Hematopoietic multipotent progenitor cell treated with erythropoietin and hydrocortisone succinate and interleukin-3 and kit ligand, for 8 days (in vitro differentiated cells): ENCODE results near the gene C16orf74.

Source experiments
- DNase-seq: peaks from one replicate; pipeline ENCODE4 v3.0.0-alpha.2; 2015

Gene C16orf74

DNA sequence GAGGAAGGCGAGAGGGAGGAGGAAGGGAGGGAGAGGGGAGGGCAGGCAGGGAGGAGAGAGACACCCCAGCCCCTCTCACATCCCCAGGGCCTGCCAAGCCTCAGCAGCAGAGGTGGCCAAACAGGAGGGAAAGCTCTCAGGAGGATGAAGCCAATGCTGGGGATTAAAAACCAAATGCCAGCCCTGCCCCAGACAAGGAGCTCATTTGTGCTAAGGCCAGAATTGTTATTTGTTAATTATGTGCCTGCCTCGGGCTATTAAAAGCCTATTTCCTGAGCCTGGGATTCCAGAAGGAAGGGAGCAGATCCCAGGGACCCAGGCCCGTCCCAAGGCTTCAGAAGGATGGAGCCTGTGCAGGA is 34.2 kb downstream of the C16orf74 start:
- no peak for DNase-seq

DNA sequence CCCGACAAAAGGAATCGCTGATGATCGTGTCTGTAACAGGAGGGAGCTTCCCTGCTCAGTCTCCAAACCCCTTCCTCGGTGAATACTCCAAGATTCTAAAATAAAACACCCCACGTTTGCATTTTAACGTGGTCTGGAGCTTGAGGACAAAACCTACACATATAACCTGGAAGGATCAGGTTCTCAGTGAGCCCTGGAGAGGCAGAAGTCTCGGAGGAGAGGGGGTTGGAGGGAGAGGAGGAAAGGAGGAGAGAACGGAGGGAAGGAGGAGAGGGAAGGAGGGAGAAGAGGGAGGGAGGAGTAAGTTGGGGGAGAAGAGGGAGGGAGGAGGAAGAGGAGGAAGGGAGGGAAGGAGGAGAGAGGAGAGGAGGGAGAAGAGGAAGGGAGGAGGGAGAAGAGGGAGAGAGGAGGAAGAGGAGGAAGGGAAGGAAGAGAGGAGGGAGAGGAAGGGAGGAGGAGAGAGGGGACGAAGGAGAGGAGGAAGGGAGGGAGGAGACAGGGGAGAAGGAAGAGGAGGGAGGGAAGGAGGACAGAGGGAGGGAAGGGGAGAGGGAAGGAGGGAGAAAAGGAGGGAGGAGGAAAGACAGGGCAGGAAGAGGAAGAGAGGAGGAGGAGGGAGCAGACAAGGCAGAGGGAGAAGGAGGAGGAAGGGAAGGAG is 34.7 kb downstream of the C16orf74 start:
- DNase-seq = no peak

DNA sequence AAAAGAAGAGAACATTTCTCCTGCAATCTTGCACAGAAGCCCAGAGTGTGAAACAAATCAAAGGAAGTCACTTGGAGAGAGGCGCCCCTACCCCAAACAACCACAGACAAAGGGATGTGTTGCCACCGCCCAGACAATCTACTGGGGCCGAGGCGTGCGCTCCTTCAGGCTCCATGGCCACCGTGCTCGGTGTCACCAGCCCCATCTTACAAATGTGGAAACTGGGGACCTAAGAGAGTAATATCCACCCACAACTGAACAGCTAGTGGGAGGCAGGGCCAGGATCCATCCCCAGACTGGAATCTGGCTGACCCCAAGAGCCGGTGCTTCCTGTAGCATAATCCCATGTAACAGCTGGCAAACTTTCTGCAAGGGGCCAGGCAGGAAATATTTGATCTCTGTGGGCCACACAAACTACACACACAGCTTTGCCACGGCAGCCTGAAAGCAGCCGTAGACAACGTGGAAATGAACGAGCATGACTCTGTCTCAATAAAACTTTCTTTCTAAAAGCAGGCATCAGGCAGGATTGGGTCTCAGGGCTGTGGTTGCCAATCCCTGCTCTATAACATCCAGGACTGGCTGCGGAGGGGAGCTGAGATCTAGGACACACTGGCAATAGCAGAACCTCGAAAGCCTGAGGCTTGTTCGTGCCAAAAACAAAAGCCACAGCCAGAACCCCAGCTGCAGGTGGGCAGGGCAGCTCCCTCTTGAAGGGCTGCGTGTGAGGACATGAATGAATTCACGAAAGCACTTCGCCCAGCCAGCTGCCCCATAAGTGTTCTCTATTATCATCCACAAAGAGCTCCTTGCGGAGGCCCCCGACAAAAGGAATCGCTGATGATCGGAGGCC is 35.5 kb downstream of the C16orf74 start:
- no peak for DNase-seq

DNA sequence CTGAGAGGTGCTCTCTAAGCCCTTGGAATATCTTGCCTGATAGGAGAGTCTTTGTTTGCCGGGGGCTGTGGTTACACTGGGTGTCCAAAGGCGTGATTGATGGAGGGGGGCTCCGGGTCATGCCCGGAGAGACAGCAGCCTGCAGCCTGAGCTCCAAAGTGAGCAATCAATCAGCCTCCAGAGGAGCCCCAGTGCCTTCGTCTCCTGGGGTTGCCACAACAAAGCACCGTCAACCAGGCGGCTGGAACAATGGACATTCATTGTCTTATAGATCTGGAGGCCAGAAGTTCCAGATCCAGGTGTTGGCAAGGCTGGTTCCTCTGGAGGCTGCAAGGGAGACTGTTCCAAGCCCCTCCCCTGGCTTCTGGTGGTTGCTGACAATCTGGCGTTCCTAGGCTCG is 38.1 kb downstream of the C16orf74 start:
- DNase-seq = no peak

DNA sequence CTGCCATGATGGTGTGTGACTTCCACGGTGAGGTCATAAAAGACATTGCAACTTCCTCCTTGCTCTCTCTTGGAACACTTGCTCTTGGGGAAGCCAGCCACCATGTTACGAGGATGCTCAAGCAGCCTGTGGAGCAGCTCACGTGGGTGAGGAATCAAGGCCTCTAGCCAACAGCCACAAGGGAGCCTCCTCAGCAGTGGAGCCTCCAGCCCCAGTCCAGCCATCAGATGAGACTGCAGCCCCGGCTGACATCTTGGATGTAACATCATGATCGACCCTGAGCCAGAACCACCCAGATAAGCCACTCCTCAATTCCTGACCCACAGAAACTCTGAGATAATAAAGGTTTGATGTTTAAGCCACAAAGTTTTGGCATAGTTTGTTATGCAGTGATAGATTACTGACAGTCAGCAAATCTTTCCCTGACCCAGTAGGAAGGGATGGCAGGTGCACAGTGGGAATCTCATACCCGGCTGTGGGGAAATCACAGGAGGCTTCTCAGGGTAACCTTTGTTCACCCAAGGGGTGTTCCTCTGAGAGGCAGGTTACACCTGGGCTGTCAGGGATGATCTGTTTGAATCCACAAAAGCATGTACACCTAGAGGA is 38.8 kb downstream of the C16orf74 start:
- no peak for DNase-seq

DNA sequence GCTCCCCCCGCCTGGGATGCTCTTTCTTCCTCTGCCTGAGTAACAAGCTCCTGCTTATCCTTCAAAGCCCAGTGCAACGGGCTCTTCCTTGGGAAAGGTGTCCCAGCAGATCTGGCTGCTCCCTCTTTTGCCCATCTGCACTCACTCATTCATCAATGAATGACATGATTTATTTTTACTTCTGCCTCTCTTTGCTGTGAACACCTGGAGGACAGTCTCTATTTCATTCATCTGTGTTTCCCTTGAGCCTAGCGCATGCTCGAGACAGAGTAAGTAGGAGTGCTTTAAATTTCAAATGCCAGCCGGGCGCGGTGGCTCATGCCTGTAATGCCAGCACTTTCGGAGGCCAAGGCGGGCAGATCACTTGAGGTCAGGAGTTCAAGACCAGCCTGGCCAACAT is 40.2 kb downstream of the C16orf74 start:
- no peak for DNase-seq

DNA sequence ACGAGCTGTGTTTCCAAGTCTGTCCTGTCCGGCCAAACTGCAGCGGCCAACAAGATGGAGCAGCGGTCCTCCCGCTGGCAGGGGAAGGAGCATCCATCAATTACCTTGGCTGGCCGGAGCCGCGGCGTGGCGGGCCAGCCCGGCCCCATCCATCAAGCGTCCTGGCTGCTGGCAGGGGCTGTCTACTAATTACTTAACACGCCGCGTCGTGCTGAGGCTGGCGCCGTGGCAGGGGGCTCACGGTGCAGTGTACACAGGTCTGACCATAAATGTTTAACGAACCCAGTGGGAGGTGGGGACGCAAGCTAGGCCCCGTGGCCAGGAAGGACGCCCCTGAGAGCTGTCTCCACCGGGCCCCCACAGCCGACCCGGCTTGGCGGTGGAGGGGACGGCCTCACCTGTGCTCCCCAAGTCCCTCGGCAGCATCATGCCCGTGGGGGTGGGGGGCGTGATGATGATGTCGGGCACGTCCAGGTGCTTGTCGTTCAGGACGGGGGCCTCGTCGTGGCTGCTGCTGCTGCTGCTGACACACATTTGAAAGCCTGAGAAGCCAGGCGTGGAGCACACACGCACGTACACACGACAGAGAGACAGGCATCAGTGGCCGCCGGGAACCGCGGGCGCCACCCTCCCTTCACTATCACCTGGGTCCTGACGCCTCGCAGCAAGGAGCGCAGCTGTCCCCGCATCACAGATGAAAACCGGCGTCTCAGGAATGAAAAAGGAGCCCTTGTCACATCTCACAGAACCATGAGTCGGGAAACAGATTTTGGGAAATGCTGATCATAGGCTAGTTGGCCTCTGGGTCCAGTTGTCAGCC is 40.9 kb downstream of the C16orf74 start:
- no peak for DNase-seq

DNA sequence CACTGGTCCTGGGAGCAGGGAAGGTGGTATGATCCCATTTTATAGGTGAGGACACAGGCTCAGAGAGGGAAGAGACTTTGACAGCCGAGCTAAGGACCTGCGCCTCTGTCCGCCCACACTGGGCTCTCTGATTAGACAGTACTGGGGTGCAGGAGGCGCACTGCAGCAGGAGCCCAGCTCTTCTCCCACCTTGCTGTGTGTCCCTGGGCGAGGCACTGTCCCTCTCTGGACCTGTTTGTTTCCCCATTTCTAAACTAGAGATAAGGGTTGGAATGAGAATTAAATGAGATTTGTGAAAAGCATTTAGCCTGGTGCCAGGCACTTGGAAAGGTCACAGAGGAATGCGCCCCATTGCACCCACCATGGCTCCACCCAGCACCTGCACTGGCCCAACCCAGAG is 42.6 kb downstream of the C16orf74 start:
- no peak for DNase-seq

DNA sequence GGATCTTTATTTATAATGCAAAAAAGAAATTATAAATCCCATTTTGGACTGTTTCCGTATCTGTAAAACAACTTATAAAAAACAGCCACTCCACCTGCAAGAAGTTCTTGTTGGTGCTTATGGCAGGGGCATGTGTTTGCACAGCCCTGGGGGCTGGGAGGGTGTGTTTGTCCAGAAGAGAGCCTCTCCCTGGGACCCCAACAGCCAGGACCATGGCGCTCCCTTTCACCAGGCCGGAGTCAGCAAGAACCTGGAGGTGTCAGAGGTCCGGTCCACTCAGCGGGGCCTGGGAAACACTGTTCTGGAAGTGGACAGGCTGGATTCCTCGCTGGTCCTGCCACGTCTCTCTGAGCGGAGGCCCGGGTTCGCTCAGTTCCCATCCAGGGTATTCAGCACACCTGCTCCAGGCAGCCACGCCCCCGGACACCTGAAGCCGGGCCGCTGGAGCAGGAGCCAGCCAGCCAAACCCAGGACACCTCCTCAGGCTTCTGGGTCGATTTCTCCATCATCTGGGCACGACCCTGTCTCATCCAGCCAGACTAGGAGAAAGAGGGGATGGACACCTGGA is 43.3 kb downstream of the C16orf74 start:
- no peak for DNase-seq

DNA sequence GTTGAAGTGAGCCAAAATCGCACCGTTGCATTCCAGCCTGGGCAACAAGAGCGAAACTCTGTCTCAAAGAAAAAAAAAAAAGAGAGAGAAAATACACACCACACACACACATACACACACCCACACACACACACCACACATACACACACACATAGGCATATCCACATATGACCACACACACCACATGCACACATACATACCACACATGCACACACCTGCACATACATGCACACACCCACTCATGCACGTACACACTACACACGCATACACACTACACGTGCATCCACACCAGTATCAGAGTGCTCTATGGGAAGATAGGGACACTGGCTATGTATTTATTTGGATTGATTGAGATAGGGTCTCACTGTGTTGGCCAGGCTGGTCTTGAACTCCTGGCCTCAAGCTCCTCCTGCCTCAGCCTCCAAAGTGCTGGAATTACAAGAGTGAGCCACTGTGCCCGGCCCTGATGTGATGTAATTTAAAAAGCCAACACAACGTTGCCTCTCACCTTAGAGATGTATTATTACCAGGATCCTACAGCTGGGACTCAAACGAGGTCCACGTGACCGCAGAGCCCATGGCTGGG is 44.4 kb downstream of the C16orf74 start:
- no peak for DNase-seq

DNA sequence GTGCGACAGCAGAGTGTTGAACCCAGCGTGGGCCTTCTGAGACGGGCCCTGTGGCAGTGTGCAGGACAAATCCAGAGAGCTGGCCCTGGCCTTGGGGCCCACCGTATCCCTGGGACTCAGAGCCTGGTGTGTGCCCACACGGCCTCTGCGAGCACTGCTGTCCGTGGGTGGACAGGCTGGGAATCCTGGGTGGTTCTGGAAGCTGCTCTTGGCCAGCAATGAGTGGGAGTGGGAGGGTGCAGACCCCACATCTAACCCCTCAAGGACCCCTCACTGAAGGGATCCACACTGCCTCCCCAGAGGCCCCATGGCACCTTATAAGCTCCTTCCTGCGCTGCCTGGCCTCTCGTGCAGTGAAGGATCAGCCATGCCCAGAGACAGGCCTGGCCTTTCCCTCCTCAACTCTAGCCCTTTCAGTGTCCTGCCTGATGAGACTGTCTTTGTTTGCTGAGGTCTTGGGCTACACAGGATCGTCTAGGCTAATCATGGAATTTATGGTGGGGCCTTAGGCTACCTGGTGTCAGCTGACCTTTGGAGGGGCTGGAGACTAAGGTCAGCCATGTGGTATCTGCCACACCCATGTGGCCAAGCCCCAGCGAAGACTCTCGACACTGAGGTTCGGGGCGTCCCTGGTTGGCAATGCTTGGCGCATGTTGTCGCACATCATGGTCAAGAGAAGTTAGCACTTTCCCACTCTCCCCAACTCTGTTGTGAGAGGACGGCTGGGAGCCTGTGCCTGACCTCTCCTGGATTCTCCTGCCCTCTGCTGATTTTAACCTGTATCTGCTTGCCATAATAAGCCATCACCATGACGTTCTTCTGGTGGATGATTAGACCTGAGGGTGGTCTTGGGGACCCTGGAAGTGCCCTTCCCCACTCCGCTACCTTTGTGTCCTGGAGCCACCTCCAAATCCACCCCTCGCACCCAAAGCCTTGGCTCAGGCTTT is 45.7 kb downstream of the C16orf74 start:
- DNase-seq = no peak

DNA sequence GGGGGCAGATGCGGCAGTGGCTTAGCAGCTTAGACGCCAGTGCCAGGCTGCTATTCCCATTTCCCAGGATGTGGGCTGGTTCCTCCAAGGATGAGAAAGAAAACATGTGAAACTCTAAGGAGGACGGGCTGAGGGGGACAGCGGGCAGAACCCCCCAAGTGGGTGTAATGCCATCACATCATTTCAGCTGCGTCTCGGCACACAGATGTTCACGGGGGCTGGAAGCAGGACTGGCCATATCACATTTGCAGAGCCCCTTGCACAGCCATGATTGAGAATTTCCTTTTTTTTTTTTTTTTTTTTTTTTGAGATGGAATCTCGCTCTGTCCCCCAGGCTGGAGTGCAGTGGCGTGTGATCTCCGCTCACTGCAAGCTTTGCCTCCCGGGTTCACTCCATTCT is 46.9 kb downstream of the C16orf74 start:
- no peak for DNase-seq

DNA sequence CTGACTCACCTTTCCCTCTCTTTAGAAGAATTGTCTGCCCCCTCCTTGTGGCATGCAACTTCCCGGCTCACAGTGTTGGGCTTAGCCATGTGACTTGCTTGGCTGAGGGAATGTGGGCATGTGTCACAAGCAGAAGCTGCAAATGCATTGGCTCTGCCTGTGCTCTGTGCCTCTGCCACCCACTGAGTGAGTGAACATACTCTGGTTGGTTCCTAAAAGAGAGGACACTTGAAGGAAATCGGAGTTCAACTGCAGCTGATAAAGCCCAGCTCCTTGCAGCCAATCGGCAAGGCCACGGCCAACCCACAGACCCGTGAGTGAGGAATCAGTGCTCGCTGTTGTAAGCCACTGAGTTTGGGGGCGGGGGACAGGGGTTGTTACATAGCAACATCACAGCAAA is 51.3 kb downstream of the C16orf74 start:
- no peak for DNase-seq

DNA sequence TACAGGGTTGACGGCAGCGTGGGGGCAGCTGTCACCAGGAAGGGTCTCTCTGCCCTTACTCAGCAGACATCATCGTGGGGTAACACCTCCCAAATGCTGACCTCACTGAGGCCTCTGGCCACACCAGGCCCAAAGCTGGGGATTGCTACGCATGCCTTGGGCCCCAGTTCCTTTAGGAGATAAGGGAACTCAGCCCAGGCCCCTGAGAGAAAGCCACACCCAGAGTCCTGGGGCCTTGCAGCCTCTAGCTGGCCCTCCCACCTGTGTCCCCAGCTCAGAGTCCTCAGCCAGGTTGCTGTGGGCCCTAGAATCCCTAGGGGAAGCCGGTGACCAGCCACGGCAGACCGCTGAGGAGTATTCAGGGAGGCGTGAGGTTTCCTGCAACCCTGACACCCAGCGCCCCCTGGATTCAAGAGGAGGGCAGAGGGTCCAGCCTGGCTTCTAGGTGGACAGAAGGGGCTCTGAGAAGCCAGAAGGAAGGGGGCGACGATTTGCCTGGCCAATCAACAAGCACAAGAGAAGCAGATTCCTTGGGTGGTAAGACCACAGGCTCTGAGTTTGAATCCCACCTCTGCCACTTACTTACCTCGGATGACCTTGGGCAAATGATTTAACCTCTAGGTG is 51.8 kb downstream of the C16orf74 start:
- no peak for DNase-seq

DNA sequence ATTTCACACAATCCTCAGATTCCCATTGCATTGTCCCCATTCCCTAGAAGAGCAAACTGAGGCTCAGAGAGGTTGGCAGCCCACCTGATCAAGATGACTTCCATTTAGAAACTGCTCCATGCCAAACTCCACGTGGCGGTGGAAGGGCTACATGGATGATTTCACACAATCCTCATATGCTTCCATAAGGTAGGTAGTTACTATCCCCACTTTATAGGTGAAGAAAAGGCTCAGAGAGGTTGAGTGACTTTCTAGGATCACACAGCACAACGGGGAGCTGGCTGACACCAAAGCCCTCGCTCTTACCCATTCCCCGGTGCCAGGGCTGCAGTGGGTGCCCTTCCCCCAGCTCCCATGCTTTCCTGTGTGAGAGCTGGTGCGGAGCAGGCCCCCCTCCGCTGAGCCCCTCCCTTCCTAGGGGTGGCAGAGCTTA is 52.4 kb downstream of the C16orf74 start:
- DNase-seq = no peak

DNA sequence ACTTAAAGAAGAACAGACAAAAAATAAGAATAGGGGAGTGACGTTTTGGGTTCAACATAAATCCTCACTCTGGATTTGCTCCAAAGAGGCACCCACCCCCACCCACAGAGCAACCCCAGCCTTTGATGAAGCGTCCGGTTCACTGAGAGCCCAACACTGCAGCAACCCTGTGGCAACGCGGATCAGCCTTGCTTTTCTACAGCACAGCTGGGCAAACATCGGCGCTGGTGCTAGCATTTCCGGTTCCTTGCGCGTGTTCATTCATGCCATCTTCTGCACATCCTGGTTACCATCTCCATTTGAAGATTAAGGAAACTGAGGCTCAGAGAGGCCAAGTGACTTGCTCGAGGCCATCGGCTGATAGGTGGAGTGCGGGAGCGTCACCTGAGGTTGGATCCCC is 53.5 kb downstream of the C16orf74 start:
- no peak for DNase-seq

DNA sequence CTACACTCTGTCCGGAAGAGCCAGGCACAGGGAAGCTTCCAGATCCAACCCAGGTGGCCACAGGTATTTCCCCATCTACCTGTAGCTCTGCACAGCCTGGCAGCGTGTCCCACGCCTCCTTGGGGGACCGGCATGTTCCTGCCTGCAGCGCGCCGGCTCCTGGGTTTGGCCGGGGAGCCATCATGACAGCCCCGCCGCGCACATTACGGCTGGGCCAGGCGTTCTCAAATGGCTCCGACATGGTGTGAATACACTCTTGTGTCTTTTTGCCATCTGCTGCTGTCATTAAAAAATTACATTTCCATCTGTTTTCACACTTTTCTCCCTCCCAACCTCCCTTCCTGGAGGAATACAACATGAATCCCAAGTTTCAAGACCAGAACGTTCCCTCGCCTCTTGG is 54.1 kb downstream of the C16orf74 start:
- no peak for DNase-seq

DNA sequence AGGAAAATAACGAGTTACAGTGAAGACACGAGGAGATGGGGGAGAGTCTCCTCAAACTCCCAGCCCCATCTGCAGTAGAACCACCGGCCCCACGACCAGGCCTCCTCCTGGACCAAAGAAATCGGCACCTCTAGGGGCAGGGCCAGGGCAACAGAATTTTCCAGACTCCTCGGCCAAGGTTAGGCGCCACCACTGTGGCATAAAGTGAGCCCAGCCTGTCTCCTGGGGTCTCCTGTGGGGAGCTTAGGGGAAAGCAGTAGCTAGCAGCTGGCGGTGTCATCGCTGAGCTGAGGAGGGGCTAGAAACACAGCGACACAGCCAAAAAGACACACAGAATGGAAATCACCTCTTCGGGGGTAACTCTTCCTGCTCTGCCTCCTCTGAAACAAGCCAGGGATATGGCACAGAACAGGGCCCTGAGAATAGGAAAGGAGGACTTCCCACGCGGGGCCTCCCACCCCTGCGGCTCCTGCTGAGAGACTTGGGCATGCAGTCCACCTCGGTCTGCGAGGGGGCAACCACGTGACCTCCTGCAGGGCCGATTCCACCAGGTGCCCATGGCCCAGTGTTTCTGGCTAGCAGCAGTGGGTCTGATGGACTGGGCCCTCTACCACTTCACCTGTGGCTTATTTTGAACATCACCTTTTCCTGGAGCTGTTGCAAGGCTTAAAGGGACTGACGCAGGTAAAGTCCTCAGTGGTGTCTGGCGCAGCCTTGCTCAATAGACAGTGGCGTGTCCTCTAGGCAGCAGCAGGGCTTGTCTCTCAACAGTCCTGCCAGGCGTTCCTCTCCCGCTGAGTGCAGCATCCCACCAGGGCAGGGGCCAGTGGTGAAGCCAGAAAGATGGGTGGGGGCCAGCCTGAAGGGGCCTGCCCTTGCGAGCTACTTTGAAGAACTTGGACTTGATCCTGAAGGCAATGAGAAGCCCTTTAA is 55.4 kb downstream of the C16orf74 start:
- no peak for DNase-seq

DNA sequence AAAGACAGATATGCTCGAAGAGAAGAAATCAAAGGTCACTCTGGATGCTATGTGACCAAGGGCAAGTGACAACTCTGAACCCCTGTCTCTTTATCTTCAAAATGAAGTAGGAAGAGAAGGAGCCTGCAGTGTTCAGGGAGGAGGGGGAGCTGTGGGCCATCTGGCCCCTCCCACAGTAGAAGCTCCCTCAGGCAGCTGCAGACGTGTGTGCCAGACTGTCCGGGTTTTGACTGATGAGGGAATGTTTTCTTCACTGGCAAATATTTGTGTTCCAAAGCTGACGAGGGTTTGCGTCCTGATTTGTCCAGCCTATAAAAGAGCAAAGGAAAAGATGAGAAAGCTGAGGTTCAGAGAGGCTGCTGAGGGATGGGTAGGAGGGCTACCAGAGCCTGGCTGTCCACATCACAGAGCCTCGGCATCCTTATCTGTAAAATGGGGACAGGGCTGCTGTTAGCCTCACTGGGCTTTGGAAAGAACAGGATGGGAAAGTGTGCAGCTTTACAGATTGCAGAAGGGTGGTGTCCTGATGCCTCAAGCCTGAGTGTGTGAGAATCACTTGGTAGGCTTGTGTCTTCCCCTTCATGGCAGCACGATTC is 60.3 kb downstream of the C16orf74 start:
- DNase-seq = no peak
